HUES64 (cell line): ENCODE results near the gene RBM24.

Experiments
- H3K27ac ChIP-seq: 2 replicates; pipeline ENCODE4 v1.7.0; 2013; ENCODE audit warnings: low read depth, low read length, inconsistent platforms
- H3K27me3 ChIP-seq: 2 replicates; pipeline ENCODE4 v1.6.1; 2013; ENCODE audit warnings: mild to moderate bottlenecking, low read length; ENCODE audit not compliant: insufficient read depth
- H3K36me3 ChIP-seq: 2 replicates; pipeline ENCODE4 v1.6.1; 2013; ENCODE audit warnings: mild to moderate bottlenecking, low read length; ENCODE audit not compliant: insufficient read depth
- H3K4me1 ChIP-seq: 2 replicates; pipeline ENCODE4 v1.6.1; 2013; ENCODE audit warnings: mild to moderate bottlenecking, low read length, moderate library complexity; ENCODE audit not compliant: insufficient read depth
- H3K4me3 ChIP-seq: 2 replicates; pipeline ENCODE4 v1.5.1; 2013; ENCODE audit warnings: mild to moderate bottlenecking, low read length, moderate library complexity
- H3K9ac ChIP-seq: 2 replicates; pipeline ENCODE4 v1.6.1; 2013; ENCODE audit warnings: mild to moderate bottlenecking, low read depth, low read length
- H3K9me3 ChIP-seq: 2 replicates; pipeline ENCODE4 v1.6.1; 2013; ENCODE audit warnings: low read depth, low read length; ENCODE audit not compliant: insufficient read depth
- WGBS: fragments of 150-250, 120-280 bp; methylation state at CpG from one replicate; pipeline ENCODE4 v1.1.7; 2013; ENCODE audit warnings: missing lambda C conversion rate; 5-methylcytosine and 5-hydroxymethylcytosine counted together

Gene RBM24

GRCh38 chr6:17341891-17342290, 60.7 kb downstream of the RBM24 start:
- Histone ChIP-seq H3K9me3 (no peaks in the 10 kb centered on the region), H3K27ac (no peak overlapping the region)
- WGBS, result 77% methylated on average over 3 of the region's 3 CpGs

GRCh38 chr6:17343215-17343614, 62.1 kb downstream of the RBM24 start:
- 92% methylated on average over 2 of the region's 2 CpGs for WGBS
- no peaks in the 10 kb centered on the region for H3K36me3 ChIP-seq

More at GRCh38 chr6:17341891-17342290, 60.7 kb downstream of the RBM24 start:
- Histone ChIP-seq H3K4me3 (no peak overlapping the region), H3K36me3 (no peaks in the 10 kb centered on the region), H3K9ac (no peak overlapping the region), H3K4me1 (no peaks in the 10 kb centered on the region), H3K27me3 (no peaks in the 10 kb centered on the region)

More at GRCh38 chr6:17343215-17343614, 62.1 kb downstream of the RBM24 start:
- Histone ChIP-seq H3K4me1 (no peaks in the 10 kb centered on the region), H3K27ac (no peak overlapping the region), H3K27me3 (no peaks in the 10 kb centered on the region), H3K9me3 (no peaks in the 10 kb centered on the region), H3K9ac (no peak overlapping the region), H3K4me3 (no peak overlapping the region)
